ENCODE measurements around the gene C1orf159.

The C1orf159 gene

DNA sequence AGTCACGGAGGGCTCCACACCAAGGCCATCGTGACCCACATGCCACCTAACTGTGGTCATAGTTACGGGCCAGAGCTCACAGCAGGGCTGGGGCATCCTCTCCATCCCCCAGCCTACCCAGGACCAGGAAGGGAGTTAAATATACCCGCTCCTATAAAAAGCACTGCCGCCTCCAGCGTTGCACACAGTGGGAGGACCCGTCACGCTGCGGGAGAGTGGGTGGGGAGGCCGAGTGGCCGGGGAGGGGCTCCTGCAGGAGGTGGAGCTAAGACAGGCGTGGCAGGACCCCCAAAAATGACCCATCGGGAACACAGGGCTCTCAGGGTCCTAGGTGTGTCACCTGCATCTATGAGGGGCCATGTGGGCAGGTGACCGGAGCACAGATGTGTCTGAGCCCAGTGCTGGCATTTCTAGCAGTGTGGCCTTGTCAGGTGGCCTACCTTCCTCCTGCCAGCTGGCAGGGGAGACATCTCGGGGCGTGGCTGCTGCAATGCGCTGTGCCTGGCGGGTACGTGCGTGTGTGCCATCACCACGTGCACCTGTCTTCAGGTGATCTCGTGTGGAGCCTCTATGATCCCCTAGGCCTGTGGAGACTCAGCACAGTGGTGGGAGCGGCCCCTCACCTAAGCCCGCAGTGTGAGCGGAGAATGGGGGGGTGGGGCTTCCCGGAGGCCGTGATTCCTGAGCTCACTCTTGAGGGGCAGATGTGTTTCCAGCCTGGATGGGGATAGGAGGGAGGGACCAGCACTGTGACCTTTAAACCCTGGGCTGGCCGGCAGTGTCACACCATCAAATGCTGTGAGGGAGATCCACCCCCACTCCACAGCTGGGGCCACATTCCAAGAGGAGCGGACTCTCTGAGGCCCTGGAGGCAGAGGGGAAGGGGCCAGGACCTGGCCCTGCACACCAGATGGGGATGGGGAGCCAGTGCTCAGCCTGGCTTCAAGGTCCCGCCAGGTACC, 78.2 kb downstream of the C1orf159 start:
- no peak overlapping the region for H3K4me3 Mint-ChIP-seq

DNA sequence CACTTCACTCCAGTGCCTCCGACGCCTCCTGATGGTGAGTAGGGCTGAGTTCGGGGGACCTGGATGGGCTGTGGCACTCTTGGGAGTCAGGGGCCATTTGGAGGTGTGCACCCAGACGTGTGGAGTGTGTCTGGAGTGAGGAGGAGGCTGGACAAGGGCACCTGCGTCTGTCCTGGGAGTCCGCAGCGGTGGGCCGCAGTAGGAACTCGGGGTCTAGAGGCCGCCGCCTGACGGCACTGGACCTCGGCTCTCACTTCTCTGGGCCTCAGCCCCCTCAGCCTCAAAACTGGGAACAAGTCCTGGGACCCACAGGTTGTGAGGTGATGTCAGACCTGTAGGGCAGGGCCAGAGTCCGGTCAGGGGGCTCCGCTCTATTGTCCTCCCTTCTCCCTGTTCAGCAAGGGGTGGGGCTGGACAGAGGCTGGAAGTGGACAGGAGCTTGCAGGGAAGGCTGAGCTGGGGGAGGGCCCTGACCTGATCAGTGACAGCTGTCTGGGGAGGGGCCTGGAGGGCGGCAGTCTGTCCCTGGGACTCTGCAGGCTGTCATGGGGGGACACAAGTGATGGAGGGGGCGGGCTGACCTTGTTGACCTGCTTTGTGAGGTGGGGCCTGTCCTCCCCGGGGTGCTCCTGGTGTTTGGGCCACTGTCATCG, 80.5 kb downstream of the C1orf159 start:
- Mint-ChIP-seq H3K4me1 (peaks cover 22% of the 10 kb centered on the region), H3K27ac (no peak overlapping the region), H3K27me3 (ENCODE audit: low read depth, poor library complexity) (peaks cover 66% of the 10 kb centered on the region), H3K36me3 (ENCODE audit: low read depth) (no peaks in the 10 kb centered on the region), H3K9me3 (no peaks in the 10 kb centered on the region), H3K4me3 (peak overlapping the region; percentile 32)
- TF ChIP-seq, protein P1, sequence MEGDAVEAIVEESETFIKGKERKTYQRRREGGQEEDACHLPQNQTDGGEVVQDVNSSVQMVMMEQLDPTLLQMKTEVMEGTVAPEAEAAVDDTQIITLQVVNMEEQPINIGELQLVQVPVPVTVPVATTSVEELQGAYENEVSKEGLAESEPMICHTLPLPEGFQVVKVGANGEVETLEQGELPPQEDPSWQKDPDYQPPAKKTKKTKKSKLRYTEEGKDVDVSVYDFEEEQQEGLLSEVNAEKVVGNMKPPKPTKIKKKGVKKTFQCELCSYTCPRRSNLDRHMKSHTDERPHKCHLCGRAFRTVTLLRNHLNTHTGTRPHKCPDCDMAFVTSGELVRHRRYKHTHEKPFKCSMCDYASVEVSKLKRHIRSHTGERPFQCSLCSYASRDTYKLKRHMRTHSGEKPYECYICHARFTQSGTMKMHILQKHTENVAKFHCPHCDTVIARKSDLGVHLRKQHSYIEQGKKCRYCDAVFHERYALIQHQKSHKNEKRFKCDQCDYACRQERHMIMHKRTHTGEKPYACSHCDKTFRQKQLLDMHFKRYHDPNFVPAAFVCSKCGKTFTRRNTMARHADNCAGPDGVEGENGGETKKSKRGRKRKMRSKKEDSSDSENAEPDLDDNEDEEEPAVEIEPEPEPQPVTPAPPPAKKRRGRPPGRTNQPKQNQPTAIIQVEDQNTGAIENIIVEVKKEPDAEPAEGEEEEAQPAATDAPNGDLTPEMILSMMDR (IDR thresholded peaks at IDR 0.05), result no peak
- DNase-seq, result no peak

More for the DNA sequence above, 78.2 kb downstream of the C1orf159 start:
- peaks cover 58% of the 10 kb centered on the region for H3K27me3 Mint-ChIP-seq (ENCODE audit: low read depth, poor library complexity)
- no peak overlapping the region for H3K27ac Mint-ChIP-seq
- H3K9me3 Mint-ChIP-seq, result no peaks in the 10 kb centered on the region
- DNase-seq, result no peak
- TF ChIP-seq, protein P1 (IDR thresholded peaks at IDR 0.05), result no peak
- peaks cover 12% of the 10 kb centered on the region for H3K4me1 Mint-ChIP-seq
- H3K36me3 Mint-ChIP-seq (ENCODE audit: low read depth), result no peaks in the 10 kb centered on the region

DNA sequence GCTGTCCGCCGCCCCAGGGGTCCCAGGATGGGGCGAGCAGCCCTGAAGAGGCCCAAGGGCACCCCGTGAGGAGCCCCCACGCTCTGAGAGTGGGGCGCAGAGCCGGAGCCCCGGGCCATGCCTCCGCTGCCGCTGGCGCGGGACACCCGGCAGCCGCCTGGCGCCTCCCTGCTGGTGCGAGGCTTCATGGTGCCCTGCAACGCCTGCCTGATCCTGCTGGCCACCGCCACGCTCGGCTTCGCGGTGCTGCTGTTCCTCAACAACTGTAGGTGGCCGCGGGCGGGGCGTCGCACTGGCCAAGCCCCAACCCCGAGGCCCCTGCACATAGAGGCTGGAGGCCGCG, 81.5 kb downstream of the C1orf159 start:
- TF ChIP-seq, protein P1 (IDR thresholded peaks at IDR 0.05), result no peak
- no peak for DNase-seq
- no peak overlapping the region for H3K27ac Mint-ChIP-seq
- H3K9me3 Mint-ChIP-seq, result no peaks in the 10 kb centered on the region
- no peaks in the 10 kb centered on the region for H3K36me3 Mint-ChIP-seq (ENCODE audit: low read depth)
- peaks cover 57% of the 10 kb centered on the region for H3K27me3 Mint-ChIP-seq (ENCODE audit: low read depth, poor library complexity)
- peak overlapping the region; percentile 69 for H3K4me3 Mint-ChIP-seq
- peaks cover 16% of the 10 kb centered on the region for H3K4me1 Mint-ChIP-seq

DNA sequence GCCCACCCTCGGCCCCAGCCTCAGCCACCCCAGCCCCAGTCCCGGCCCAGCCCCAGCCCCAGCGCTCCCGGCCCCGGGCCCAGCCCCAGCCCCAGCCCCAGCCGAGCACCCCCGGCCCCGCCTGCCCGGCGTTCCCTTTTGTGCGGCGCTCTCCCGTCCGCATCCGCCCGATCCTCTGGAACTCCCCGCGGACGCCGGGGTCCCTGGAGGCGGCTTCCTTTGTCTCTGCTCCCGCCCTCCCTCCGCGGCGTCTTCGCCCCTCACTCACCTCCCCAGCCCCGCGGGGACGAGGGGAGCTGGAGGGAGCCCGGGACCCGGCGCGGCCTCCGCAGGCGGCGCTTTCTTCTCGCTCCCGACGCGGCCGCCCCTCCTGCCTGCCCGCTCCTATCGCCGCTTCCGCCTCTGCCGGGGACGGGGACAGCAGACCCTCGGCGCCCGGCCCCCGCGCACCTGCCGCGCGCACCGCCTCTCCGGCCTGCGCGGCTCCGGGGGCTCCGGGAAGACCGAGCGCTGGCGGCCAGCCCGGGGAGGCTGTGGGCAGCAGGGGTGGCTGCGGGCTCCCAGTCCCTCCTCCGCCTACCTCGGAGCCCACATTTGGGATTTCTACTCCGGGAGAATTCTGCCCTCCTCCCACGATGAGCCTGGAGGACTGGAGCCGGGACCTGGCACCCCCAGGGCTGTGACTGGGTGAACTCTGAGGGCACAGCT, 82.0 kb downstream of the C1orf159 start:
- TF ChIP-seq, protein P1 (IDR thresholded peaks at IDR 0.05), result no peak
- peaks cover 15% of the 10 kb centered on the region for H3K4me1 Mint-ChIP-seq
- no peaks in the 10 kb centered on the region for H3K9me3 Mint-ChIP-seq
- peaks cover 52% of the 10 kb centered on the region for H3K27me3 Mint-ChIP-seq (ENCODE audit: low read depth, poor library complexity)
- DNase-seq, result peak; percentile 61
- no peaks in the 10 kb centered on the region for H3K36me3 Mint-ChIP-seq (ENCODE audit: low read depth)
- no peak overlapping the region for H3K27ac Mint-ChIP-seq
- H3K4me3 Mint-ChIP-seq, result peak overlapping the region; percentile 47

DNA sequence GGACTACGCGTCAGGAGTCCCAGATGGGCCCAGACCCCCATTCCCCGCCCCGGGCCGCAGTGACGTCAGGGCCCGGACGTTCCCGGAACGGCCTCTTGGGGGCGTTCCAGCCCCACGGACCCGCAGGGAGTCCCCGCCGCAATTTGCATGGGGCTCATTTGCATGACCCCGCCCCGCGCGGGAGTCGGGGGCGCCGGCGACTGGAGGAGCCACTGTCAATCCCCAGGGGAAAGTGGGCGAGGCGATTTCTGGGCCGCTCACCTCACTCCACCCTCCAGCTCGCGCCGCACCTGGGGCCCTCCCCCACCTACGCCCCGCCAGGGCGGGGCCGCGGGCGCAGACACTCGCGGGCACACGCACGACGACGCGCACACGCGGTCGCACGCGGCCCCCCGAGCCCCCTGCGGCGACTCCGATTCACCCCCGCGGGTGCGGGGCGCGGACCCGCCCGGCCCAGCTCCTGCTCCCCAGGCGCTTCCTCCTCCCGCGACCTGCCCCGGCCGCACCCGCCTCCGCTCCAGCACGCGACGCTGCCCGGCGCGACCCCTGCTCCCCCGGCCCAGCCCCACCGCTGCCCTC, 82.8 kb downstream of the C1orf159 start:
- peak; percentile 96 for DNase-seq
- no peak overlapping the region for H3K27ac Mint-ChIP-seq
- H3K27me3 Mint-ChIP-seq (ENCODE audit: low read depth, poor library complexity), result peaks cover 44% of the 10 kb centered on the region
- no peaks in the 10 kb centered on the region for H3K9me3 Mint-ChIP-seq
- TF ChIP-seq, protein P1 (IDR thresholded peaks at IDR 0.05), result peak; percentile 82
- H3K36me3 Mint-ChIP-seq (ENCODE audit: low read depth), result no peaks in the 10 kb centered on the region
- H3K4me3 Mint-ChIP-seq, result peak overlapping the region; percentile 25
- H3K4me1 Mint-ChIP-seq, result peaks cover 10% of the 10 kb centered on the region

All from nephron progenitor cell (in vitro differentiated cells).